ENCODE results near the gene DOCK4.
A peak's percentile ranks its signal among the peaks of the same experiment; 100 is the strongest.

The DOCK4 gene

DNA sequence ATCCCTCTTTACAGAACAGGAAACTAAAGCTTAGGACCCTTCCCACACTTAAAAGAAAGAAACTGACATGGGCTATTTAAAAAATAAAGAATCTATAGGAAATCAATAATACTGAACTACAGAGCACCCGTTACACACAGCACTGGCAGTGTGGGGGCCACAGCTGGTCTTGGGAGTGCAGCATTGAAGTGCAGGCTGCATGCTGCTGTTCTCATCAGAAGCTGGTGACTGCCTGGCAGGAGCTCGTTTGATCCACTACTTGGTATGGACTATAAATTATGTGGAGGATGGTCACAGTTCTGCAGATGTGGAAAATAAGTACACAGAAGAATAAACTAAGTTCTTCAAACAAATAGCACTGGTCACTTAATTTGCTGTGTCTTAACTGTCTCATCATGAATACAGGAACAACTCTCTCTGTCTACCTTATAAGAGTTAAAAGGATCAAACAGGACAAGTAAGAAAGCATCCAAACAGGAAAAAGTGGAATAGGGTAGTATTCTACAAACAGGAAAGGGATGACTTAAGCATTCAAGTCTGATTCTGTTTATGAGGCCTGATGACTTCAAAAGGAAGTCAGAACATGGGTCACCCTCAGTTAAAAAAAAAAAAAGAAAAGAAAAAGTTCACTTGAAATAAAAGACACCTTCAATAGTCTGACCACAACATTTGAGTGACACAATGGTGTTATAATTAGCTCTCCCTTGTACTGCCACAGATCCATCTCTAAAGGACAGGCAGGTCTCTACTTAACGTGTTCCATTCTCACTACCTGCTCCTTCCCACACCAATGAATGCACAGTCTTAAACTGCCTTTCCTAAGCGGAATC, 21.0 kb downstream of the DOCK4 start:
- H3K4me1 Mint-ChIP-seq = peaks cover 38% of the 10 kb centered on the region
- DNase-seq = no peak
- no peak overlapping the region for H3K4me3 Mint-ChIP-seq
- TF ChIP-seq, protein P1, sequence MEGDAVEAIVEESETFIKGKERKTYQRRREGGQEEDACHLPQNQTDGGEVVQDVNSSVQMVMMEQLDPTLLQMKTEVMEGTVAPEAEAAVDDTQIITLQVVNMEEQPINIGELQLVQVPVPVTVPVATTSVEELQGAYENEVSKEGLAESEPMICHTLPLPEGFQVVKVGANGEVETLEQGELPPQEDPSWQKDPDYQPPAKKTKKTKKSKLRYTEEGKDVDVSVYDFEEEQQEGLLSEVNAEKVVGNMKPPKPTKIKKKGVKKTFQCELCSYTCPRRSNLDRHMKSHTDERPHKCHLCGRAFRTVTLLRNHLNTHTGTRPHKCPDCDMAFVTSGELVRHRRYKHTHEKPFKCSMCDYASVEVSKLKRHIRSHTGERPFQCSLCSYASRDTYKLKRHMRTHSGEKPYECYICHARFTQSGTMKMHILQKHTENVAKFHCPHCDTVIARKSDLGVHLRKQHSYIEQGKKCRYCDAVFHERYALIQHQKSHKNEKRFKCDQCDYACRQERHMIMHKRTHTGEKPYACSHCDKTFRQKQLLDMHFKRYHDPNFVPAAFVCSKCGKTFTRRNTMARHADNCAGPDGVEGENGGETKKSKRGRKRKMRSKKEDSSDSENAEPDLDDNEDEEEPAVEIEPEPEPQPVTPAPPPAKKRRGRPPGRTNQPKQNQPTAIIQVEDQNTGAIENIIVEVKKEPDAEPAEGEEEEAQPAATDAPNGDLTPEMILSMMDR (IDR thresholded peaks at IDR 0.05) = no peak
- peaks cover 2% of the 10 kb centered on the region for H3K27me3 Mint-ChIP-seq (ENCODE audit: low read depth, poor library complexity)
- no peaks in the 10 kb centered on the region for H3K9me3 Mint-ChIP-seq
- H3K27ac Mint-ChIP-seq = peak overlapping the region; percentile 58
- H3K36me3 Mint-ChIP-seq (ENCODE audit: low read depth) = no peaks in the 10 kb centered on the region

DNA sequence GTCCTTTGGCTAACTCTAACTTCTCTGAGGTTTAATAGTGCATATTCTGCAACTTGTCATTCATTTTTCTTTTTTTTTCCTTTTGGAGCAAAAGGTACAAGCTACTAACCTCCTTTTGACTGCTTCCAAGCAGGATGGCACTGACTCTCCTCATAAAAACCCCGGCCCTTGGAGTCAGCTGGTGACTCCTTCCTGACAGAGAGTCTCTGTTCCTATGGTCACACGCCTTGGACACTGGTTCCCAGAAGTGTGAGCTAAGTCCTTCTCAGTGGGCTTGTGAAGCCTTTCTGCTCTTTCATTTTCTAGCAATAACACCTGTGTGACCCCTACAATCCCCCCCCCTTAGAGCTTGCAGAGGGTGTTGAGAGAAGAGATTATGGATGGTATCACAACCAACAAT, 21.7 kb downstream of the DOCK4 start:
- Mint-ChIP-seq H3K27ac (no peak overlapping the region), H3K9me3 (no peaks in the 10 kb centered on the region), H3K4me3 (no peak overlapping the region), H3K4me1 (peaks cover 39% of the 10 kb centered on the region), H3K36me3 (ENCODE audit: low read depth) (no peaks in the 10 kb centered on the region), H3K27me3 (ENCODE audit: low read depth, poor library complexity) (peaks cover 2% of the 10 kb centered on the region)
- TF ChIP-seq, protein P1 (IDR thresholded peaks at IDR 0.05) = no peak
- DNase-seq = no peak

DNA sequence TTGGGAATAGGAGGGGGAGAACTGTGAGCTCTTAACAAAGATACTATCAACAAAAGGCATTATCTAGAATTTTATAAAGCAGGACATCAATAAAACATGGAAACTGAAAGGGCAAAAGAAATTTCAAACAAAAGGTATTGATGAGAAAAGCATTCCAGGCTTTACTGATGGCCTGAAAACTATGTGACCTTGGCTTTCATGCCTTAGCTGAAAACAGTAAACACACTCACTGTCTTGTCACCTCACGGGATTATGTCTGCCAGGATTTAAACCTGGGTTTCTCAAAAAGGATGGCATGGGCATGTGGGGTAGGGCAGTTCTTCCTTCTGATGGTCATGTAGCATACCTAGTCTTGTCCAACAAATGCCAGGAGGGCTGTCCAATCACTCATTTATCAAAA, 22.9 kb downstream of the DOCK4 start:
- DNase-seq = no peak
- H3K4me3 Mint-ChIP-seq = no peak overlapping the region
- peaks cover 2% of the 10 kb centered on the region for H3K27me3 Mint-ChIP-seq (ENCODE audit: low read depth, poor library complexity)
- H3K27ac Mint-ChIP-seq = peak overlapping the region; percentile 78
- peaks cover 45% of the 10 kb centered on the region for H3K4me1 Mint-ChIP-seq
- no peaks in the 10 kb centered on the region for H3K36me3 Mint-ChIP-seq (ENCODE audit: low read depth)
- TF ChIP-seq, protein P1 (IDR thresholded peaks at IDR 0.05) = no peak
- no peaks in the 10 kb centered on the region for H3K9me3 Mint-ChIP-seq

DNA sequence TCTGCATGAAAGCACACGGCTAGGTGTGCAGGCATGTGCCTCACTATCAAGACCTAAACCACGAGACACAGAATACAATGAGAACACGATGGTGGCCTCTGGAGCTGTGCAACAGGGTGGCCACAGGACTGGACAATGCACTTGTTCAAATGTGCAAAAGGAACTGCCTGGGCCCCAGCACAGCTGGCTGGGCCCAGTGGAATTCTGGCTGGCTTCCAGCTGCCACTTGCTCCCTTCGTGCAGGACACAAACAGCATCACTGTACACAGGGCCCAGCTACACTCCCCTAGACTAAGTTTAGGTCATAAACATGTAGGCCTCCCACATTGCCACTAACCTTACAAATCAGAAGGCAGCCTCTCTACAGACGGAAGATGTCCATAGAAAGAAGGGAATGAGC, 23.4 kb downstream of the DOCK4 start:
- Mint-ChIP-seq H3K27me3 (ENCODE audit: low read depth, poor library complexity) (peaks cover 2% of the 10 kb centered on the region), H3K4me3 (no peak overlapping the region), H3K27ac (peak overlapping the region; percentile 48), H3K9me3 (no peaks in the 10 kb centered on the region), H3K36me3 (ENCODE audit: low read depth) (no peaks in the 10 kb centered on the region), H3K4me1 (peaks cover 45% of the 10 kb centered on the region)
- no peak for DNase-seq
- TF ChIP-seq, protein P1 (IDR thresholded peaks at IDR 0.05) = no peak

DNA sequence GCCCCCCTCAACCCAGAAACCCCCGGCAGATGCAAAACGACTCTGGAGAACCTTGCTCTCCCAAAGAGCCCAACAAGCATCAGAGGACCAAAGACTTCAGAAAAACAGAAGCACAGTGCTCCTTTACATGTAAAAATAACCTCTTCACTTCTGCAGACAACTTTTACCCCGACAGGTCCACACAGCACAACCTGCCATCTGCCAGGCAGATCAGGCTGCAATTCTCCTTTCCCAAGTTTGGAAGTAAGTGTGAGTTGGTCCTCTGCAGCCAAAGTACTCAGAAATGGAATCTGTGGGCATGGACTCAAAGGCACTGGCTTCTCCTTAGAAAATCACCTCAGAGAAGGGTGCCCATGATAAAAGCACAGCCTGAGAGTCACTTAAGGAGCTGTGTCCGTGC, 26.0 kb downstream of the DOCK4 start:
- Mint-ChIP-seq H3K36me3 (ENCODE audit: low read depth) (peaks cover 2% of the 10 kb centered on the region), H3K27ac (no peak overlapping the region), H3K4me3 (no peak overlapping the region), H3K27me3 (ENCODE audit: low read depth, poor library complexity) (no peaks in the 10 kb centered on the region), H3K4me1 (peaks cover 38% of the 10 kb centered on the region), H3K9me3 (no peaks in the 10 kb centered on the region)
- no peak for DNase-seq
- TF ChIP-seq, protein P1 (IDR thresholded peaks at IDR 0.05) = no peak
